HK-2 (cell line): ENCODE data around the gene TUFT1.
A peak's percentile ranks its signal among the peaks of the same experiment; 100 is the strongest.
"Not testable (repeated sequence)": the region's sequence is repeated elsewhere in the genome, so short reads cannot be mapped to it uniquely, and the experiment has no call there.

Source experiments
- DNase-seq: peaks from one replicate; pipeline ENCODE4 v3.0.0-alpha.2; 2018; ENCODE audit not compliant: unreplicated experiment

Gene TUFT1

GRCh38 chr1:151512326-151512725 is 27.8 kb upstream of the TUFT1 start:
- DNase-seq = no peak

GRCh38 chr1:151512801-151513625 is 27.1 kb upstream of the TUFT1 start:
- no peak for DNase-seq

- peak; percentile 48 for DNase-seq
Measured at GRCh38 chr1:151513626-151514121, 26.4 kb upstream of the TUFT1 start.

- DNase-seq = no peak
Measured at GRCh38 chr1:151514366-151514765, 25.7 kb upstream of the TUFT1 start.

- DNase-seq = no peak
Measured at GRCh38 chr1:151515265-151515664, 24.8 kb upstream of the TUFT1 start.

- DNase-seq = no peak
Measured at GRCh38 chr1:151516031-151516511, 24.0 kb upstream of the TUFT1 start.

- no peak for DNase-seq
Measured at GRCh38 chr1:151518431-151518830, 21.7 kb upstream of the TUFT1 start.

GRCh38 chr1:151518936-151519335 is 21.2 kb upstream of the TUFT1 start:
- no peak for DNase-seq

- no peak for DNase-seq
Measured at GRCh38 chr1:151519667-151520066, 20.4 kb upstream of the TUFT1 start.

- DNase-seq = no peak
Measured at GRCh38 chr1:151520359-151520758, 19.8 kb upstream of the TUFT1 start.

- not testable (repeated sequence) for DNase-seq
Measured at GRCh38 chr1:151522427-151522826, 17.7 kb upstream of the TUFT1 start.

- no peak for DNase-seq
Measured at GRCh38 chr1:151523326-151523725, 16.8 kb upstream of the TUFT1 start.

- no peak for DNase-seq
Measured at GRCh38 chr1:151524736-151525135, 15.4 kb upstream of the TUFT1 start.

GRCh38 chr1:151526735-151527525 is 13.2 kb upstream of the TUFT1 start:
- no peak for DNase-seq

- DNase-seq = no peak
Measured at GRCh38 chr1:151529211-151529702, 10.9 kb upstream of the TUFT1 start.

- no peak for DNase-seq
Measured at GRCh38 chr1:151529781-151530180, 10.3 kb upstream of the TUFT1 start.

GRCh38 chr1:151530461-151530860 is 9.6 kb upstream of the TUFT1 start:
- DNase-seq = no peak

GRCh38 chr1:151533870-151534269 is 6.2 kb upstream of the TUFT1 start:
- DNase-seq = no peak

GRCh38 chr1:151534662-151535278 is 5.3 kb upstream of the TUFT1 start:
- DNase-seq = peak; percentile 78

GRCh38 chr1:151535326-151536271 is 4.5 kb upstream of the TUFT1 start:
- no peak for DNase-seq

GRCh38 chr1:151536499-151536898 is 3.6 kb upstream of the TUFT1 start:
- DNase-seq = no peak
